ENCODE measurements around the gene ADAP2.

DNA sequence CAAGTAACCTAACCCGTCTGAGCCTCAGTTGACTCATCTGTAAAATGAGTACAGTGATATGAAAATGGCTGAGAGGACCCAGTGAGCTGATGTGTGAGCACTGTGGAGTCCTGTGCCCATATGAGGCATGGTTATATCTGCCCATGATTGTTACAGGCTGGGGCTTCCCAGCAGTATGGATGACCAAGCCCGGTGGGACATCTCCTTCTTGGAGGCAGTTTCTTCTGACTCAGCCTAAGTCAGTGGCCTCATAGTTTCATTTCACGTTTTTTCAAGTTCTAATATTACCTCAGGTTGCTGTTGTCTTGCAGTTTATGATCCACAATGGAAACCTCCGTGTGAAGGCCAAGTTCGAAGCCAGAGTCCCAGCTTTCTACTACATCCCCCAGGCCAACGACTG is 4.8 kb downstream of the ADAP2 start:
- TF ChIP-seq, protein P1, sequence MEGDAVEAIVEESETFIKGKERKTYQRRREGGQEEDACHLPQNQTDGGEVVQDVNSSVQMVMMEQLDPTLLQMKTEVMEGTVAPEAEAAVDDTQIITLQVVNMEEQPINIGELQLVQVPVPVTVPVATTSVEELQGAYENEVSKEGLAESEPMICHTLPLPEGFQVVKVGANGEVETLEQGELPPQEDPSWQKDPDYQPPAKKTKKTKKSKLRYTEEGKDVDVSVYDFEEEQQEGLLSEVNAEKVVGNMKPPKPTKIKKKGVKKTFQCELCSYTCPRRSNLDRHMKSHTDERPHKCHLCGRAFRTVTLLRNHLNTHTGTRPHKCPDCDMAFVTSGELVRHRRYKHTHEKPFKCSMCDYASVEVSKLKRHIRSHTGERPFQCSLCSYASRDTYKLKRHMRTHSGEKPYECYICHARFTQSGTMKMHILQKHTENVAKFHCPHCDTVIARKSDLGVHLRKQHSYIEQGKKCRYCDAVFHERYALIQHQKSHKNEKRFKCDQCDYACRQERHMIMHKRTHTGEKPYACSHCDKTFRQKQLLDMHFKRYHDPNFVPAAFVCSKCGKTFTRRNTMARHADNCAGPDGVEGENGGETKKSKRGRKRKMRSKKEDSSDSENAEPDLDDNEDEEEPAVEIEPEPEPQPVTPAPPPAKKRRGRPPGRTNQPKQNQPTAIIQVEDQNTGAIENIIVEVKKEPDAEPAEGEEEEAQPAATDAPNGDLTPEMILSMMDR (tag by site-specific recombination; IDR thresholded peaks at IDR 0.05), result no peak
- TF ChIP-seq ZNF600 (tag by site-specific recombination; IDR thresholded peaks at IDR 0.05) (no peak), ZNF274 (IDR thresholded peaks at IDR 0.05; ENCODE audit: low read length) (no peak), ZNF274 (tag by site-specific recombination; IDR thresholded peaks at IDR 0.05; ENCODE audit: borderline replicate concordance) (no peak), ZBTB20 (tag by site-specific recombination; IDR thresholded peaks at IDR 0.05) (no peak), ZNF146 (tag by site-specific recombination; IDR thresholded peaks at IDR 0.05) (no peak), ZNF175 (tag by site-specific recombination; IDR thresholded peaks at IDR 0.05) (no peak), TCF7L2 (IDR thresholded peaks at IDR 0.05; ENCODE audit: borderline replicate concordance, low read depth, low read length) (no peak)
